ENCODE data around the gene DBNDD1.

GRCh38 chr16:90022209-90023077, 3.2 kb upstream of the DBNDD1 start:
- TF ChIP-seq CTCF (IDR thresholded peaks at IDR 0.05) (peak in 1 of 7 experiments; percentile 4), POLR2A (IDR thresholded peaks at IDR 0.05) (peak in 2 of 3 donors; percentile 66 to 72)

Data from body of pancreas (tissue), 4 donors.